AG09319 (cell line): ENCODE results near the gene SNX30.
"Not testable (repeated sequence)": the region's sequence is repeated elsewhere in the genome, so short reads cannot be mapped to it uniquely, and the experiment has no call there.

Experiments used
- DNase-seq: peaks from one replicate; pipeline ENCODE4 v3.0.0-alpha.2; 2010; ENCODE audit warnings: low read depth; ENCODE audit errors: extremely low read depth
- TF ChIP-seq, protein P1 (sequence below): IDR thresholded peaks from 2 replicates; pipeline ENCODE4 v1.5.1; 2011; ENCODE audit warnings: low read depth, mild to moderate bottlenecking, inconsistent platforms, low read length, moderate library complexity

The SNX30 gene

GRCh38 chr9:112719241-112719691, 31.3 kb upstream of the SNX30 start:
- TF ChIP-seq, protein P1, sequence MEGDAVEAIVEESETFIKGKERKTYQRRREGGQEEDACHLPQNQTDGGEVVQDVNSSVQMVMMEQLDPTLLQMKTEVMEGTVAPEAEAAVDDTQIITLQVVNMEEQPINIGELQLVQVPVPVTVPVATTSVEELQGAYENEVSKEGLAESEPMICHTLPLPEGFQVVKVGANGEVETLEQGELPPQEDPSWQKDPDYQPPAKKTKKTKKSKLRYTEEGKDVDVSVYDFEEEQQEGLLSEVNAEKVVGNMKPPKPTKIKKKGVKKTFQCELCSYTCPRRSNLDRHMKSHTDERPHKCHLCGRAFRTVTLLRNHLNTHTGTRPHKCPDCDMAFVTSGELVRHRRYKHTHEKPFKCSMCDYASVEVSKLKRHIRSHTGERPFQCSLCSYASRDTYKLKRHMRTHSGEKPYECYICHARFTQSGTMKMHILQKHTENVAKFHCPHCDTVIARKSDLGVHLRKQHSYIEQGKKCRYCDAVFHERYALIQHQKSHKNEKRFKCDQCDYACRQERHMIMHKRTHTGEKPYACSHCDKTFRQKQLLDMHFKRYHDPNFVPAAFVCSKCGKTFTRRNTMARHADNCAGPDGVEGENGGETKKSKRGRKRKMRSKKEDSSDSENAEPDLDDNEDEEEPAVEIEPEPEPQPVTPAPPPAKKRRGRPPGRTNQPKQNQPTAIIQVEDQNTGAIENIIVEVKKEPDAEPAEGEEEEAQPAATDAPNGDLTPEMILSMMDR, result no peak
- no peak for DNase-seq

DNA sequence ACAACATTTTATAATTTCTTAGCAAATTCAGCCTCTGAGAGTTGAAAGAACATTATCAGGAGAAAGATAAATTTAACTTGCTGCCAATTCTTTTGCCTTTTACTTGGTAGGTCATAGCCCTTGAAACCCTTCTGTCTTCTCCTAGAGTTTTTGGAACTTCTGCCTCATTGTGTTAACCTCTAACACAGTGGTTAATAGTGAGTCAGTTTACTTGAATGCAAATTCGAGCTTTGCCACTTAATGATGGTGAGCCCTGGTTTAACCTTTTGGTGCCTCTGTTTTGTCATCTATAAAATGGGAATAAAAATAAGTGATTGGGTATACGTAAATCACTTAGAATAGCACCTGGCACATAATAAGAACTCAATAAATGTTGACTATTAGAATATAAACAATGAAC, 30.9 kb upstream of the SNX30 start:
- DNase-seq, result no peak
- TF ChIP-seq, protein P1, result no peak

DNA sequence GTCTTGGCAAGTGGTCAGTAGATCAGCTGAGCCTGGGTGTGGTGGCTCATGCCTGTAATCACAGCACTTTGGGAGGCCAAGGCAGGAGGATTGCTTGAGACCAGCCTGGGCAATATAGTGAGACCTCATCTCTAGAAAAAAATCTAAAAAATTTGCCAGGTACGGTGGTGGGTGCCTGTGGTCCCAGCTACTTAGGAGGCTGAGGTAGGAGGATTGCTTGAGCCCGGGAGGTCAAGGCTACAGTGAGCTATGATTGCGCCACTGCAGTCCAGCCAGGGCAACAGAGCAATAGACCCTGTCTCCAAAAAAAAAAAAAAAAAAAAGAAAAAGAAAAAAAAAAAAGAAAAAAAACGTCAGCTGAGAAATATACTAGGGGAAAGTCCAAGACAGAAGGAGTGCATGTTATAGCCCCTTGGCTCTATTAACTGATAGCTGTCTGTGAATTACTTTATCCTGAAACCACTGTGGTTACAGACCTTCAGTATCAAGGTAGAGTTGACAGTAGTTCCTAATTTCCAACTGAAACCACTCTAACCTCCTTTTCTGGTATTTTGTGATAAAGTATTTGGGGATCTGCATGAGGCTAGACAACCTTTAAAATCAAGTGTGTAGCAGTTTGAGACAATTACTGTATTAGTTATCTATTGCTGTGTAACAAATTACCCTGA, 30.3 kb upstream of the SNX30 start:
- TF ChIP-seq, protein P1, result no peak
- DNase-seq, result no peak

DNA sequence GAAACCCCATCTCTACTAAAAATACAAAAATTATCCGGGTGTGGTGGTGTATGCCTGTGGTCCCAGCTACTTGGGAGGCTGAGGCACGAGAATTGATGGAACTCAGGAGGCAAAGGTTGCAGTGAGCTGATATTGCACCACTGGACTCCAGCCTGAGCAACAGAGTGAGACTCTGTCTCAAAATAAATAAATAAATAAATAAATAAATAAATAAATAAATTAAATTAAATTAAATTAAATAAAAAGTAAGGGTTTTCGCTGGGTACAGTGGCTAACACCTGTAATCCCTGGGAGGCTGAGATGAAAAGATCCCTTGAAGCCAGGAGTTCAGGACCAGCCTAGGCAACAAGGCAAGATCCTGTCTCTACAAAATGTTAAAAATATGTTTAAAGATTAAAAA, 27.8 kb upstream of the SNX30 start:
- DNase-seq, result not testable (repeated sequence)

- TF ChIP-seq, protein P1, result no peak
- DNase-seq, result no peak
Measured at GRCh38 chr9:112725961-112726360, 24.6 kb upstream of the SNX30 start.

GRCh38 chr9:112726428-112726827, 24.1 kb upstream of the SNX30 start:
- DNase-seq, result no peak
- TF ChIP-seq, protein P1, result no peak

DNA sequence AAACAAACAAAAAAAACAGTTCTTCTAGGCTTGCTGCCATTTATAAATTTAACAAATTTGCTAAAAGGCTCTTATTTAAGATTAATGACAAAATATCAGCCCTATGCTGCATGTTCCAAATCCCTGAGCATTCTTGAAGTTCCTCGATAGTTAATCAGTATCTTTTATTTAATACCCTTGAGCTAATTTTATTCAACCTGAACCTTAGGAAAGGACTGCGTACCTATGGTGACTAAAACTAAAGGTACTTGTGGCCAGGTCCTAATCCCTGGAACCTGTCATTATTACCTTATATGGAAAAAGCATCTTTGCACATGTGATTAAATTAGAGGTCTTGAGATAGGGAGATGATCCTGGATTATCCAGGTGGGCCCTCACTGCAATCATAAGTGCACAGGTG, 22.2 kb upstream of the SNX30 start:
- TF ChIP-seq, protein P1, result no peak
- no peak for DNase-seq

DNA sequence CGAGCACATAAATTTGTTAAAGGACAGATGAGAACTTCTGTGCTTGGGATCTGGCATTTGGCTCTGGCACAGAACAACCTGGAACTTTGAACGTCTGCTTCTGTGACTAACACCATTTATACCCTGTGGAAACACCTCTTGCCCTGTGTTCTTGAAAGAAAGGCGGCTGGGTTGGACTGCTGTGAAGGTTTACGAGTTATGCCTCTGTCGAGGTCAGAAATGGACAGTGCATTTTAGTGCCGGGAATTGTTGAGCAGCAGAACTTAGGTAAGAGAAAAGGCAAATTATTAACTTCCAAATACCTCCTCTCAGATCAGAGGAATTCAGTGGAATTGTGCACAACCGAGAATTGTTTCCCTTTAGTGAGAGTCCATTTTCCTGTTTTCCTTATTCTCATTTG, 18.6 kb upstream of the SNX30 start:
- TF ChIP-seq, protein P1, result no peak
- no peak for DNase-seq
